OCI-LY1 (cell line): Measurements from ENCODE around the gene TRIM43.
"Not testable (repeated sequence)": the region's sequence is repeated elsewhere in the genome, so short reads cannot be mapped to it uniquely, and the experiment has no call there.

Source experiments
- H2AFZ ChIP-seq: fragments of 200-600 bp; sonication (generic), shearing (Covaris generic); 2 replicates; pipeline ENCODE4 v1.6.0; 2014; ENCODE audit warnings: antibody characterized with exemption, mild to moderate bottlenecking, low read length
- H3F3A ChIP-seq: fragments of 200-600 bp; sonication (generic), shearing (Covaris generic); 2 replicates; pipeline ENCODE4 v1.6.0; 2014; ENCODE audit warnings: mild to moderate bottlenecking, antibody characterized with exemption, low read length, moderate library complexity; ENCODE audit not compliant: insufficient read depth
- H3K27ac ChIP-seq: fragments of 200-600 bp; sonication (generic); 2 replicates; pipeline ENCODE4 v1.5.1; 2014; ENCODE audit warnings: low read length, mixed run types, mild to moderate bottlenecking, low read depth; ENCODE audit not compliant: poor library complexity, severe bottlenecking
- H3K27me3 ChIP-seq: fragments of 200-600 bp; sonication (generic); 2 replicates; pipeline ENCODE4 v1.6.0; 2014; ENCODE audit warnings: antibody characterized with exemption, mild to moderate bottlenecking, low read length, moderate library complexity; ENCODE audit not compliant: insufficient read depth
- H3K36me3 ChIP-seq: fragments of 200-600 bp; sonication (generic); 2 replicates; pipeline ENCODE4 v1.6.1; 2014; ENCODE audit warnings: mild to moderate bottlenecking, antibody characterized with exemption, low read length, moderate library complexity, mixed read lengths; ENCODE audit not compliant: insufficient read depth
- H3K4me1 ChIP-seq: fragments of 200-600 bp; sonication (generic); 2 replicates; pipeline ENCODE4 v1.5.1; 2014; ENCODE audit warnings: mild to moderate bottlenecking, low read length, moderate library complexity; ENCODE audit not compliant: insufficient read depth, severe bottlenecking
- H3K4me2 ChIP-seq: fragments of 200-600 bp; sonication (generic), shearing (Covaris generic); 2 replicates; pipeline ENCODE4 v1.6.1; 2014; ENCODE audit warnings: low read length
- H3K4me3 ChIP-seq: fragments of 200-600 bp; sonication (generic); 2 replicates; pipeline ENCODE4 v1.5.1; 2014; ENCODE audit warnings: low read length, low read depth, mild to moderate bottlenecking, mixed read lengths; ENCODE audit not compliant: poor library complexity, severe bottlenecking
- H3K79me2 ChIP-seq: fragments of 200-600 bp; shearing (Covaris generic); 2 replicates; pipeline ENCODE4 v1.6.1; 2016; ENCODE audit warnings: mixed run types, low read length, mixed read lengths; ENCODE audit not compliant: insufficient read depth
- H3K9ac ChIP-seq: fragments of 200-600 bp; sonication (generic), shearing (Covaris generic); 2 replicates; pipeline ENCODE4 v1.6.1; 2014; ENCODE audit warnings: mild to moderate bottlenecking, low read length, mixed read lengths
- H3K9me2 ChIP-seq: fragments of 200-600 bp; sonication (generic), shearing (Covaris generic); 2 replicates; pipeline ENCODE4 v1.6.1; 2014; ENCODE audit warnings: low read depth, mild to moderate bottlenecking, low read length, mixed read lengths
- H3K9me3 ChIP-seq: fragments of 200-600 bp; shearing (Covaris generic); 2 replicates; pipeline ENCODE4 v1.6.1; 2014; ENCODE audit warnings: low read length, mixed read lengths
- H4K20me1 ChIP-seq: fragments of 200-600 bp; sonication (generic), shearing (Covaris generic); 2 replicates; pipeline ENCODE4 v1.6.0; 2016; ENCODE audit warnings: mild to moderate bottlenecking, low read length; ENCODE audit not compliant: insufficient read depth

TRIM43 gene

DNA sequence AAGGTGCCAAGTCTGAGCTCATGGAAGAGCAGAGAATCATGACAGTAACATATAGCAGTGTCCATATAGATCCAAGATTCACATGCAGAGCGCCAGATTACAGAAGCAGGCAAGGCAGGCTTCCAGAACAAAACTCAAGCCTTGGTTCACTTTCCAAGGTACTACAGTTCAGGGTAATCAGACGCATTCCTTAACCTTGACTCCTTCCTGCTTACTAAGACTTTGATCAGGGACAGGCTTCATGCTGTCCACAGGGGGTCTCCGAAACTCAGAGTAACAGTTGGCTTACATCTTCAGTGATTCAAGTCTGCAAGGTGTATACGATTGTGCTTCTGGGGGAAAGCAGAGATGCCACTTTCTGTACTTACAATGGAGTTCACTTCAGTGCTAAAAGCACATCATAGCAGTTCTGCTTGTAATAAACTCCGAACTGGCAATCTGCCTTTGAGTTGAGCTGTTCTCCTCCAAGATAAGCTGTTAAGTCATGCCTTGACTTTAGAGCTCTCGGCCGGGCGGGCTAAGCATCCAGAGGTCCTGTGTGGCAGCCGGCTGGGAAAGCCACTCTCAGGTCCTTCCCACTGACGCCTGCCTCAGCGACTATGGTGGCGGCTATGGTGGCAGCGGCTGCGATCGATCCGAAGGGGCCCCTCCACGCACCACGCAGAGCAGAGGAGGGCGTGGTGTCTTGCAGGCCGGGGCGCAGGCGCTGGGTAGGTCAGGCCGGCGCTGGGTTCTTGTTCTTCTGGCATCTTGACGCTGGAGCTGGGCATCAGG lies 48.9 kb downstream of the TRIM43 start:
- not testable (repeated sequence) for H3K4me1 ChIP-seq, H3K27ac ChIP-seq, H3K4me3 ChIP-seq, H3K79me2 ChIP-seq, H3K27me3 ChIP-seq, H3F3A ChIP-seq, H3K9me3 ChIP-seq, H3K9me2 ChIP-seq, H3K9ac ChIP-seq, H4K20me1 ChIP-seq, H3K36me3 ChIP-seq, H3K4me2 ChIP-seq, H2AFZ ChIP-seq

GRCh38 chr2:95641289-95641575 lies 49.4 kb downstream of the TRIM43 start:
- H2AFZ ChIP-seq, H3K27ac ChIP-seq, H3K27me3 ChIP-seq, H3K4me2 ChIP-seq, H3K4me3 ChIP-seq, H3K79me2 ChIP-seq, H3F3A ChIP-seq, H3K9ac ChIP-seq, H3K4me1 ChIP-seq, H3K9me2 ChIP-seq, H4K20me1 ChIP-seq, H3K9me3 ChIP-seq, H3K36me3 ChIP-seq: not testable (repeated sequence)

DNA sequence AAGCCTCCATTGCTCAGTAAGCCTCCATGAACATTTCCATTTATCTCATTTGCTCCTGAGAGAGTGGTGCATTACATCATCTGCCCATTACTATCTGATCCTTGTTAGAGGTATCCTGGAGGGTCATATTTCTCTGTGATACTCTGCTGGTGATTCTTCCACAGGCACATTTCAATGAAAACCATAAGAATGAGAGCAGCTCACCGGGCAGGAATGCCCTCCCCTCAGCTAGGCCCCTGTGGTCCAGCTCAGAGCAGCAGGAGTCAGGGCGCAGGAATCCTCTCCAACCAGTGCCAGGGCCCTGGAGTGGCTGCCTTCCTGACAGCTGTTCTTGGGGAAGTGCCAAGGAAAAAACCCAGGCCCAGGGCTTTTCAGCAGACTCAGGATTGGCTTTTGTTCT lies 50.0 kb downstream of the TRIM43 start:
- H3K36me3 ChIP-seq, H3K27ac ChIP-seq, H2AFZ ChIP-seq, H3K9me3 ChIP-seq, H3F3A ChIP-seq, H3K4me3 ChIP-seq, H3K9ac ChIP-seq, H3K79me2 ChIP-seq, H3K4me2 ChIP-seq, H3K9me2 ChIP-seq, H4K20me1 ChIP-seq, H3K4me1 ChIP-seq, H3K27me3 ChIP-seq: not testable (repeated sequence)

DNA sequence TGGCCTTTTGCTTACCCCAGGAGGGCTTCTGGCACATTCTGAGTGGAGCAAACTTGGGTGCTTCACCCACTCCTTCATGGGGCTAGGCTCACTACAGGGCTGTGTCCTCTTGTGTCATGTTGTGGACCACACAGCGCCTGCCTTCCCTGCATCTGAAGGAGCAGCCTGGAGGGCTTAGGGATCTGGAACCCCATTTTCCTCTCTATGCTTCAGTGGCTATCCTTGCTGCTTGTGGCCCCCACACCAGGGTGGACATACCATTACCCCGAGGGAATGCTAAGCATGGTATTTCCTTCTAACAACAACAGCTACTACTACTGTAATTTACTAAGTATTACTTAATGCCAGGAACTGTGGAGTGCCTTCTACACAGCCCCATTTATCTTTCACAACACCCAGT lies 50.6 kb downstream of the TRIM43 start:
- H3K36me3 ChIP-seq, H3K9me2 ChIP-seq, H4K20me1 ChIP-seq, H3K9ac ChIP-seq, H3F3A ChIP-seq, H3K27ac ChIP-seq, H3K4me3 ChIP-seq, H3K27me3 ChIP-seq, H3K4me2 ChIP-seq, H3K9me3 ChIP-seq, H3K4me1 ChIP-seq, H2AFZ ChIP-seq, H3K79me2 ChIP-seq: not testable (repeated sequence)

- H3K4me1 ChIP-seq, H3K4me2 ChIP-seq, H3K36me3 ChIP-seq, H3K4me3 ChIP-seq, H3F3A ChIP-seq, H3K9me3 ChIP-seq, H3K9ac ChIP-seq, H3K27me3 ChIP-seq, H3K9me2 ChIP-seq, H3K79me2 ChIP-seq, H3K27ac ChIP-seq, H2AFZ ChIP-seq, H4K20me1 ChIP-seq: not testable (repeated sequence)
These were observed 51.1 kb downstream of the TRIM43 start for GRCh38 chr2:95642951-95643350.

DNA sequence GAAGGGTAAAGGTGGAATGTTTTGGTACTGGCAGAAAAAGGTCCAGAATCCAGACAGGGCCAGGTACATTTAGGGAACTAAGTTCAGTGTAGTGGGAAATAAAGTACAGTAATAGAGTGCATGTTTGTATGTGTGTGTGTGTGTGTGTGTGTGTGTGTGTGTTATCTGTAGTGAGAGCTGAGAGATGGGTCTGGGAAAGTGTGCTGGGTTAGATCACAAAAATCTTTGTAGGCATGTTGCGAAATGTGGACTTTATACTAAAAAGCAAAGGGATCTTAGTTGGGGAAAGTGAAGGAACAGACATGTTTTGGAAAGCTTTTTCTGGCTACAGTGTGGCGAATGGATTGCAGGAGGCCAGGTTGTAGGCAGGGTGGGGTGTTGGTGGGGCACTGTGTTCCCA lies 53.5 kb downstream of the TRIM43 start:
- not testable (repeated sequence) for H3K79me2 ChIP-seq

DNA sequence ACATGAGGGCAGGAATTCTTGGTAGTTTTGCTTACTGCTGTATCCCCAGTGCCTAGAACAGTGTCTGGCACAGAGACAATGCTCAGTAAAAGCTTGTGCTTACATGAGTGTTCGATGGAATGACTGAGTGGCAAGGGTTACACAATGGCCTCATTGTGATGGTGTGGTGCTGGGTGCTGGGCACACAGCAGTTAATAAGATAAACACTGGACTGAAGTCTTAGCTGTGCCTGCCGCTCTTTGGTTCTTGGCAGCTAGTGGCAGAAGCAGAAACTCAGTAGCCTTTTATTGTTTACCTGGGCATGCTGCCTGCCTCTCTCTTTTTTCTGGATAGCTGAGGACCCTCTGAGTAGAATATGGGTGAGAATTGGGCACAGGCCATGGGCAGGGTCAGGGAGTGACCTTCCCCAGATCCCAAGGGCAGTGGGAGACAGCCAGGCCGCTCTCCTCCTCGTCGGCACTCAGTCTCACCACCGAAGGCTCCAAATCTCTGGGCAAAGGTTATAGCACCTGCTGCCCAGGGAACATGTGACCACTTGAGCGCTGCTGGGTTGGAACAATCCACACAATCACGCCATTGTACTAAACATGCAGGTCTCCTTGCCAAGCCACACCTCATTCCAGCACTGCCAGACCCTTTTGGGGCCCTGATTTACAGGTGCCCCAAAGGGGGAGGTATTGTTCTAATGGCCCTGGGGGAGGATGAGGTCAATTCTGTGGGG lies 54.6 kb downstream of the TRIM43 start:
- not testable (repeated sequence) for H3K9ac ChIP-seq, H3K27ac ChIP-seq, H3K9me3 ChIP-seq, H3K4me3 ChIP-seq, H3F3A ChIP-seq, H4K20me1 ChIP-seq, H3K4me1 ChIP-seq, H3K27me3 ChIP-seq, H3K9me2 ChIP-seq, H3K4me2 ChIP-seq, H3K36me3 ChIP-seq, H3K79me2 ChIP-seq, H2AFZ ChIP-seq

More for the DNA sequence above, 53.5 kb downstream of the TRIM43 start:
- H3K9ac ChIP-seq, H3K9me2 ChIP-seq, H3K4me1 ChIP-seq, H4K20me1 ChIP-seq, H3K4me3 ChIP-seq, H3K27me3 ChIP-seq, H3K27ac ChIP-seq, H3K9me3 ChIP-seq, H3K4me2 ChIP-seq, H2AFZ ChIP-seq, H3F3A ChIP-seq, H3K36me3 ChIP-seq: not testable (repeated sequence)
